ENCODE results near the gene PSMC3IP. TPM values are rescaled to one million over a fixed set of nuclear protein-coding genes. Genes with fewer than 3 reads are reported as not detected.

PSMC3IP gene
- total RNA-seq, 2 experiments from 2014 or later = 14.7 to 16.1 TPM

DNA sequence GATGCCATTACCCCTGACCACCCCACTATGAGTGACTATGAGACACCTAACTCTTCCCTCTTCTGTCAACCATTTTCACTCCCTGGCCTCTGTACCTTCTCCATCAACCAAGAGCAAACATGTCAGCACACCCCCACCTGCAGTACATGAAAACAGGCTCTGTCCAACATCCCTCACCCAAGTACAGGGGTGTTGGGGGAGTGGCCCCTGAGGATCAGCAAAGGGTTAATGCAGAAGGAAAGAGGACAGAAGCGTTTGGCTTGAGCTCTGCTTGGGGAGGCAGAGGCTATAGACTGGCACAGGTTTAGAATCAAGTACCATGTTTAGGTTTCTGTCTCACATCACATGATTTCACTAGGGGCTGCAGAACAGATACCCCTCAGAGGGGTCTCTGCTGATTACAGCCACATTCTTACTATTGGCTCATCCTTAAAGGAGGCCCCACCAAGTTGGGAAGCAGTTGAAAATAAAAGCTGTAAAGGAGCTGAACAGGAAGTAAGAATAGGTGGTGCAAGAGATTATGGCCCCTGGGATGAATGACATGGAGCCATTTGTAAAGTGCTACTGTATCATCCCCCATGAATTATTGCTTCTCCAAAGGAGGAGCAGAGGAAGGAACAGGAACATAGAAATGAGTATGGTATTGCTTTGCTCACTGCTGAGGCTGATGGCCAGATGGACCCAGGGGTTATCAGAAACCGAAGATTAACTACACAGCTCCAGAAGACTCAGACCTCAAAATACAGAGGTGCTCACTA is 2.4 kb upstream of the PSMC3IP start:
- Mint-ChIP-seq H3K4me1 (peaks cover 33% of the 10 kb centered on the region), H3K27me3 (no peaks in the 10 kb centered on the region), H3K9me3 (no peaks in the 10 kb centered on the region), H3K4me3 (peak overlapping the region; percentile 11), H3K36me3 (ENCODE audit: low read depth) (peaks cover 59% of the 10 kb centered on the region), H3K27ac (peak overlapping the region; percentile 5)
- ChIA-PET POLR2A (interaction anchor here (9.9 kb wide), 1 partner anchor 14 kb away, joined by 109 read pairs; the partner anchor contains the start of genes COASY and MLX), CTCF (interaction anchor here (1.0 to 3.6 kb wide), 3 partner anchors 19 to 99 kb away, joined by 3 to 70 read pairs (median 62); partner anchors contain the start of genes RETREG3 and TUBG1)
- DNase-seq = no peak

DNA sequence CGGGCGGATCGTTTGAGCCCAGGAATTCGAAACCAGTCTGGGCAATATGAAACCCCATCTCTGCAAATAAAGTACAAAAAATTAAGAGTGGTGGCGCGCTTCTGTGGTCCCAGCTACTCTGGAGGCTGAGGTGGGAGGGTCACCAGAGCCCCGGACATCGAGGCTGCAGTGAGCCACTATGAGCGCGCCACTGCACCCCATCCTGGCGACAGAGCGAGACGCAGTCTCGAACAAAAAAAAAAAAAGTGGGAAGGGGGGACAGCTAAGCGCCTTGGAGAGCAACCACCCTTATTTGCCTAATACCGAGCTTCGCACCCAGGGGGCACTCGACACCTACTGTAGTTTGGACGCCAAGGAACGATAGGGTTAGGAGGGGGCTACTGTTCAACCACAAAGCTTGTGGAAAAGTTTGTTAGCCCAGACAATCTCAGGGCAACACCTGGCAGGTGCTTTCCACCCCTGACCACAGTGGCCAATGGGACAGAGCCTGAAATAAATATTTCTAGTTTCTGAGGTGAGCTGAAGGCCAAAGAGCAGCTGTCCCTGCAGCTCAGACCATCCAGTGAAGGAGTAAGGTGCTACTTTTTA is 847 bp upstream of the PSMC3IP start:
- no peaks in the 10 kb centered on the region for H3K9me3 Mint-ChIP-seq
- peaks cover 61% of the 10 kb centered on the region for H3K36me3 Mint-ChIP-seq (ENCODE audit: low read depth)
- H3K27me3 Mint-ChIP-seq = no peaks in the 10 kb centered on the region
- H3K4me3 Mint-ChIP-seq = peak overlapping the region; percentile 96
- ChIA-PET POLR2A (interaction anchor here (0.7 to 9.9 kb wide), 26 partner anchors 8 to 737 kb away, joined by 3 to 109 read pairs (median 6); partner anchors contain the start of genes BECN1, COASY, DNAJC7 and MLX), CTCF (interaction anchor here (0.6 to 3.8 kb wide), 58 partner anchors 11 to 420 kb away, joined by 3 to 93 read pairs (median 4); partner anchors contain the start of genes BECN1, CAVIN1, CNTNAP1 and MLX)
- peak overlapping the region; percentile 88 for H3K27ac Mint-ChIP-seq
- H3K4me1 Mint-ChIP-seq = peaks cover 43% of the 10 kb centered on the region
- DNase-seq = peak; percentile 76

GRCh38 chr17:42577140-42577531 is 393 bp downstream of the PSMC3IP start:
- CTCF ChIA-PET = interaction anchor here (0.8 to 3.8 kb wide), 17 partner anchors 10 to 421 kb away, joined by 3 to 93 read pairs (median 12); partner anchors contain the start of genes BECN1, MLX, NAGLU and PSME3
- Mint-ChIP-seq H3K27me3 (no peaks in the 10 kb centered on the region), H3K4me1 (peaks cover 49% of the 10 kb centered on the region), H3K36me3 (ENCODE audit: low read depth) (peaks cover 60% of the 10 kb centered on the region), H3K9me3 (no peaks in the 10 kb centered on the region), H3K27ac (peak overlapping the region; percentile 61), H3K4me3 (peak overlapping the region; percentile 96)
- no peak for DNase-seq
- POLR2A ChIA-PET = interaction anchor here (0.9 to 9.9 kb wide), 15 partner anchors 7 to 738 kb away, joined by 3 to 109 read pairs (median 7); partner anchors contain the start of genes BECN1, COASY, MLX and NAGLU

DNA sequence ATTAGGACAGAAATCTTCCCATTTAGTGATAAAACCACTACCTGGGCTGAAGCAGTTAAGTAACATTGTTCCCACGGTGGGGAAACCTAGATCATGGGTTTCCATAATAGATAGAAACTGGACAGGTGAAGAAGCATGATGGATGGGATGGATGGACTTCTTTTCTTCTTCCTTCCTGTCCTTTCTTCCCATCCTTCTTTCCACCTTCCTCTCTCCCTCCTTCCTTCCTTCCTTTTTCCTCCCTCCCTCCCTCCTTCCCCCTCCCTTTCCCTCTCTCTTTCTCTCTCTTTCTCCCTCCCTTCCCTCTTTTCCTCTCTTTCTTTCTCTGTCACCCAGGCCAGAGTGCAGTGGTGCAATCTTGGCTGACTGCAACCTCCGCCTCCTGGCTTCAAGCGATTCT is 3.1 kb downstream of the PSMC3IP start:
- peaks cover 60% of the 10 kb centered on the region for H3K4me1 Mint-ChIP-seq
- H3K27me3 Mint-ChIP-seq = no peaks in the 10 kb centered on the region
- no peak overlapping the region for H3K27ac Mint-ChIP-seq
- no peak for DNase-seq
- H3K9me3 Mint-ChIP-seq = no peaks in the 10 kb centered on the region
- peaks cover 65% of the 10 kb centered on the region for H3K36me3 Mint-ChIP-seq (ENCODE audit: low read depth)
- ChIA-PET POLR2A (interaction anchor here (9.9 kb wide), 1 partner anchor 9 kb away, joined by 109 read pairs; the partner anchor contains the start of genes COASY and MLX), CTCF (no interaction called here)
- no peak overlapping the region for H3K4me3 Mint-ChIP-seq

DNA sequence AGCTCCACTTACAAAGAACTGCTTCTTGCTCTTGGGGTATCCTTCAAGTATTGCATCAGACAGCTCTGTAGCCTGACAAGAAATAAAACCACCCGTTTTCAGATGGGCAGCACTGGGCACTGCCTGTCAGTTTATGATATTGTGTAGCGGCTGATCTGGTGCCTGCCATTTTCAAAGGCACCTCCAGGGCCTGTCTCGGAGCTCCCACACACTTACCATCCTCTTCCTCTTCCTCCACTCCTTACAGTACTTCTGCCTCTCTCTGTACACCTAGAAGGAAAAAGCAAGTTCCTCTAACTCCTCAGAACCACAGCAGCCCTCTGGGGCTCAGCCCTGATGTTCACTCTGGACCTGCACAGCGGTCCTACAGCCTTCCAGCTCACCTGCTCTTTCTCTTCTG is 4.4 kb downstream of the PSMC3IP start:
- ChIA-PET CTCF (interaction anchor here (0.9 to 1.7 kb wide), 2 partner anchors 37 to 526 kb away, joined by 5 to 6 read pairs; partner anchors contain the start of gene NAGLU), POLR2A (interaction anchor here (0.6 to 9.9 kb wide), 3 partner anchors 7 to 200 kb away, joined by 3 to 109 read pairs (median 5); partner anchors contain the start of genes COASY, MLX and VPS25)
- H3K27me3 Mint-ChIP-seq = no peaks in the 10 kb centered on the region
- H3K9me3 Mint-ChIP-seq = no peaks in the 10 kb centered on the region
- DNase-seq = no peak
- peaks cover 70% of the 10 kb centered on the region for H3K36me3 Mint-ChIP-seq (ENCODE audit: low read depth)
- H3K4me3 Mint-ChIP-seq = no peak overlapping the region
- peak overlapping the region; percentile 29 for H3K27ac Mint-ChIP-seq
- peaks cover 64% of the 10 kb centered on the region for H3K4me1 Mint-ChIP-seq

DNA sequence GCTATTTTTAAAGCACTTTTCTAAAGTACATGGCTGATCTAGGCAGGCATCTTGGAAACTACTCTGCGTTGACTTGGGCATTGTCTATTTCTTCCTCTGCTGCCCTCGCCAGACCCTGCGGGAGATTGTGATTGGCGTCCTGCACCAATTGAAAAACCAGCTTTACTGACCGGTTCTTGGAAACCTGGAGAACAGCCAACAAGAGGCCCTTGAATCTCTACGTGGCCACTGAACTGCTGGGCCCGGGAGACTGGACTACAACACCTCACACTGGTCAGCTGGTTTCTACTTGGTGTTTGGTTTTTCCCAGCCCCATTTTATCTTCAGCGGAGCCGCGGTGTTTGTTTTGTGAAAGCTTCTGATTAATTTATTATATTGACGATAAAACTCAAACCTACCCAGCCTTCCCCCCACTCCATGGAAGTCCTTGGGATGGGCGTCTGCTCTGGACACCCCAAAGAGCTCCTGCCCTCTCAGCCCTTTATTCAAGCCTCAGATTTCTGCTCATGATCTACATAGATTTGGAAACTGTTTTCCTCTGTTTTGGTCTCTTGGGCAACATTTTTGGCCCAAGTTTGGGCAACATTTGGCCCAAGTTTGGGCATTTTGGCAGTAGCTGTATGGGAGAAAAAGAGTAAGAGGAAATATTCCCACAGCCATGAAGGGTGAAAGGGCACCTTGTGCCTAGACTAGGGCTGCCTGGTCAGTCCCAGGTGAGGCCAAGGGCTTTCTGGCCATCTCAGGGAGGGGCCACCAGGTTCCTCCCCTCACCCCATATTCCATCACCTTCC is 5.9 kb downstream of the PSMC3IP start:
- ChIA-PET CTCF (interaction anchor here (1.7 kb wide), 1 partner anchor 36 kb away, joined by 6 read pairs; the partner anchor contains the start of gene NAGLU), POLR2A (interaction anchor here (0.6 kb wide), 1 partner anchor 380 kb away, joined by 3 read pairs; no protein-coding TSS in a partner anchor)
- no peak for DNase-seq
- no peaks in the 10 kb centered on the region for H3K27me3 Mint-ChIP-seq
- no peaks in the 10 kb centered on the region for H3K9me3 Mint-ChIP-seq
- peaks cover 75% of the 10 kb centered on the region for H3K36me3 Mint-ChIP-seq (ENCODE audit: low read depth)
- H3K27ac Mint-ChIP-seq = no peak overlapping the region
- H3K4me3 Mint-ChIP-seq = no peak overlapping the region
- H3K4me1 Mint-ChIP-seq = peaks cover 65% of the 10 kb centered on the region

GRCh38 chr17:42568341-42569111 is 9.0 kb downstream of the PSMC3IP start:
- peaks cover 70% of the 10 kb centered on the region for H3K36me3 Mint-ChIP-seq (ENCODE audit: low read depth)
- CTCF ChIA-PET = interaction anchor here (3.8 kb wide), 1 partner anchor 9 kb away, joined by 37 read pairs; the partner anchor contains the start of gene PSMC3IP
- no peaks in the 10 kb centered on the region for H3K9me3 Mint-ChIP-seq
- H3K4me1 Mint-ChIP-seq = peaks cover 56% of the 10 kb centered on the region
- POLR2A ChIA-PET = interaction anchor here (1.2 to 7.7 kb wide), 3 partner anchors 9 to 32 kb away, joined by 8 to 109 read pairs (median 23); partner anchors contain the start of genes NAGLU and PSMC3IP
- DNase-seq = no peak
- H3K4me3 Mint-ChIP-seq = peak overlapping the region; percentile 92
- H3K27ac Mint-ChIP-seq = peak overlapping the region; percentile 58
- no peaks in the 10 kb centered on the region for H3K27me3 Mint-ChIP-seq

GRCh38 chr17:42566883-42567573 is 10.5 kb downstream of the PSMC3IP start, which contains the start of gene MLX:
MLX (plus strand) TSS chr17:42567100; CDS start chr17:42567125, 25 bp downstream.
- peaks cover 59% of the 10 kb centered on the region for H3K4me1 Mint-ChIP-seq
- no peaks in the 10 kb centered on the region for H3K9me3 Mint-ChIP-seq
- no peaks in the 10 kb centered on the region for H3K27me3 Mint-ChIP-seq
- H3K36me3 Mint-ChIP-seq (ENCODE audit: low read depth) = peaks cover 64% of the 10 kb centered on the region
- ChIA-PET POLR2A (interaction anchor here (0.7 to 7.7 kb wide), 12 partner anchors 10 to 257 kb away, joined by 3 to 109 read pairs (median 5); partner anchors contain the start of genes BECN1, NAGLU, PLEKHH3 and PSMC3IP), CTCF (interaction anchor here (0.9 to 3.8 kb wide), 3 partner anchors 10 to 263 kb away, joined by 5 to 37 read pairs (median 8); partner anchors contain the start of gene PSMC3IP)
- peak; percentile 93 for DNase-seq
- peak within 1 kb of the TSS; percentile 93 for H3K27ac Mint-ChIP-seq
- peak within 1 kb of the TSS; percentile 92 for H3K4me3 Mint-ChIP-seq

DNA sequence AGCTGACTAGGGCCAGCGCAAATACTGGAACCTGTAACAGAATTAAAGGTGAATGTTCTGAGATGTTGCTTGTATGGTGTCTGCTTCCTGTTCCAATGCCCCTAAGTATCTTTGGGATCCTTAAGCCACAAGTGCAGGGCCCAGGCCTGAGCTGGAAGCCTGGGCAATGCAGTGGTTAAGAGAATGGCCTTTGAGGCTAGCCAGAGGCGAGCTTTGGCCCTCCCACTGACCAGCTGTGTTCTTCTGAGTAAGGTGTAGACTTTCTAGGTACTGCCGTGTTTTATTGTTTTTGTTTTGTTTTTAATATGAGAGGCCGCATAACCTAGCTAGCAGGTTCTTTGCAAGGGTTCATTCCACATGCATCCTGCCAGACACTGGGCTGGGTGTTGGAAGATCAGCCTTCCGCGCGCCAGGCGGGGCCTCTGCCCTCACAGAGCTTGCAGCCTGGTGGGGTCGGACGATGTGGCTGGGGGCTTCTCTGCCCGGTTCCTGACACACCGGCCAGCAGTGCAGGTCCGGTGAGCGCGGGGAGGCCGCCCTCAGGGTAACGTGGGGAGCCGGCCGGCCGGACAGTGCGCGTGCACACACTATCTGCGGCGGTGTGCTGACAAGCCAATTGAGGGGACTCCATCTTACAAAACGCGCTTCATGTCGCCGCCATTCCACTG is 11.2 kb downstream of the PSMC3IP start:
- no peaks in the 10 kb centered on the region for H3K27me3 Mint-ChIP-seq
- H3K27ac Mint-ChIP-seq = peak overlapping the region; percentile 93
- POLR2A ChIA-PET = interaction anchor here (1.2 to 7.7 kb wide), 10 partner anchors 11 to 432 kb away, joined by 3 to 109 read pairs (median 6); partner anchors contain the start of genes BECN1, NAGLU, PSMC3IP and RETREG3
- DNase-seq = no peak
- no peaks in the 10 kb centered on the region for H3K9me3 Mint-ChIP-seq
- H3K4me1 Mint-ChIP-seq = peaks cover 62% of the 10 kb centered on the region
- peaks cover 61% of the 10 kb centered on the region for H3K36me3 Mint-ChIP-seq (ENCODE audit: low read depth)
- CTCF ChIA-PET = interaction anchor here (0.8 to 3.8 kb wide), 4 partner anchors 11 to 264 kb away, joined by 3 to 37 read pairs (median 6); partner anchors contain the start of gene PSMC3IP
- peak overlapping the region; percentile 92 for H3K4me3 Mint-ChIP-seq

- H3K4me1 Mint-ChIP-seq = peaks cover 61% of the 10 kb centered on the region
- CTCF ChIA-PET = interaction anchor here (0.8 to 3.8 kb wide), 2 partner anchors 12 to 48 kb away, joined by 3 to 37 read pairs; partner anchors contain the start of gene PSMC3IP
- H3K36me3 Mint-ChIP-seq (ENCODE audit: low read depth) = peaks cover 55% of the 10 kb centered on the region
- POLR2A ChIA-PET = interaction anchor here (1.4 to 7.7 kb wide), 6 partner anchors 11 to 432 kb away, joined by 4 to 109 read pairs (median 6); partner anchors contain the start of genes NAGLU, PSMC3IP and VPS25
- no peak overlapping the region for H3K4me3 Mint-ChIP-seq
- no peaks in the 10 kb centered on the region for H3K27me3 Mint-ChIP-seq
- no peak for DNase-seq
- peak overlapping the region; percentile 93 for H3K27ac Mint-ChIP-seq
- H3K9me3 Mint-ChIP-seq = no peaks in the 10 kb centered on the region
These were observed 11.9 kb downstream of the PSMC3IP start for GRCh38 chr17:42565523-42566214.

Data from activated CD4-positive, alpha-beta memory T cell treated with anti-CD3 and anti-CD28 coated beads, Interleukin-2, amount 10 ng/mL, durations not matched to agents 7 days and 5 days (primary cell).